Ascending aorta (tissue), 2 donors: Measurements from ENCODE around the gene MTARC2. TPM values are rescaled to one million over a fixed set of nuclear protein-coding genes. Genes with fewer than 3 reads are reported as not detected.
A peak's percentile ranks its signal among the peaks of the same experiment; 100 is the strongest.

Source experiments
- DNase-seq, 2 donors: peaks; one replicate each; pipeline ENCODE4 v3.0.0-alpha.2; 2019; ENCODE audit warnings: low spot score in 2 of 2
- H3K27ac ChIP-seq, 2 donors: fragments of 200-600 bp; sonication (generic); one replicate each; pipeline ENCODE4 v1.5.1; 2016 to 2017; ENCODE audit warnings: mild to moderate bottlenecking in 1 of 2
- H3K27me3 ChIP-seq: fragments of 200-600 bp; sonication (generic); one replicate; pipeline ENCODE4 v1.5.1; 2017
- H3K36me3 ChIP-seq, 2 donors: fragments of 200-600 bp; sonication (generic); one replicate each; pipeline ENCODE4 v1.5.1; 2016
- H3K4me1 ChIP-seq, 2 donors: fragments of 200-600 bp; sonication (generic); one replicate each; pipeline ENCODE4 v1.5.1; 2016 to 2017; ENCODE audit warnings: mild to moderate bottlenecking in 1 of 2
- H3K4me3 ChIP-seq, 2 donors: fragments of 200-600 bp; sonication (generic); one replicate each; pipeline ENCODE4 v1.5.1; 2016 to 2017; ENCODE audit warnings: mild to moderate bottlenecking in 1 of 2
- H3K9me3 ChIP-seq, 2 donors: fragments of 200-600 bp; sonication (generic); one replicate each; pipeline ENCODE4 v1.5.1; 2016
- CTCF ChIP-seq, 3 experiments: fragments of 200-600 bp in 2 of 3; fragments of 450-650 bp in 1 of 3; sonication (generic) in 2 of 3; IDR thresholded peaks; one replicate each; pipeline ENCODE4 v1.5.1; 2016 to 2019; ENCODE audit warnings: antibody characterized with exemption in 3 of 3, mild to moderate bottlenecking in 1 of 3, moderate library complexity in 1 of 3
- intact Hi-C: fragments of 100-400 bp; cut with DNase I; formaldehyde crosslinking; loops from one replicate; pipeline ENCODE4 v1.15.1; 2023
- total RNA-seq: library from RNA; depleted of rRNA; stranded (reverse); fragments of >200 nt; gene quantifications from one replicate; pipeline ENCODE4 v1.1.0, GENCODE V29; 2016

Gene MTARC2
- total RNA-seq, 1 donor from 2014 or later = 23.7 TPM

GRCh38 chr1:220754212-220754917 is 6.2 kb downstream of the MTARC2 start:
- H3K4me3 ChIP-seq = no peak overlapping the region
- H3K27me3 ChIP-seq = no peaks in the 10 kb centered on the region
- intact Hi-C loops = no loop called here
- no peaks in the 10 kb centered on the region for H3K9me3 ChIP-seq
- no peak for TF ChIP-seq CTCF (IDR thresholded peaks at IDR 0.05)
- H3K27ac ChIP-seq = no peak overlapping the region
- peak in 1 of 2 donors; percentile 53 for DNase-seq
- peaks cover 0 to 16% of the 10 kb centered on the region in 2 donors for H3K4me1 ChIP-seq
- peaks cover 30 to 35% of the 10 kb centered on the region in 2 donors for H3K36me3 ChIP-seq

- H3K4me1 ChIP-seq = peaks cover 0 to 13% of the 10 kb centered on the region in 2 donors
- H3K9me3 ChIP-seq = no peaks in the 10 kb centered on the region
- no peak overlapping the region for H3K27ac ChIP-seq
- DNase-seq = no peak
- no peaks in the 10 kb centered on the region for H3K27me3 ChIP-seq
- no peak overlapping the region for H3K4me3 ChIP-seq
- no peak for TF ChIP-seq CTCF (IDR thresholded peaks at IDR 0.05)
- intact Hi-C loops = no loop called here
- peaks cover 30 to 35% of the 10 kb centered on the region in 2 donors for H3K36me3 ChIP-seq
Observed at GRCh38 chr1:220754918-220755295, 6.8 kb downstream of the MTARC2 start.

GRCh38 chr1:220755309-220755708 is 7.2 kb downstream of the MTARC2 start:
- H3K9me3 ChIP-seq = no peaks in the 10 kb centered on the region
- intact Hi-C loops = no loop called here
- peak in 1 of 2 donors; percentile 56 for DNase-seq
- H3K36me3 ChIP-seq = peaks cover 30 to 35% of the 10 kb centered on the region in 2 donors
- H3K4me1 ChIP-seq = peaks cover 0 to 13% of the 10 kb centered on the region in 2 donors
- H3K27me3 ChIP-seq = no peaks in the 10 kb centered on the region
- no peak overlapping the region for H3K27ac ChIP-seq
- TF ChIP-seq CTCF (IDR thresholded peaks at IDR 0.05) = no peak
- no peak overlapping the region for H3K4me3 ChIP-seq

GRCh38 chr1:220757441-220757840 is 9.3 kb downstream of the MTARC2 start:
- Histone ChIP-seq H3K27ac (no peak overlapping the region), H3K27me3 (no peaks in the 10 kb centered on the region), H3K9me3 (no peaks in the 10 kb centered on the region), H3K4me1 (no peaks in the 10 kb centered on the region), H3K36me3 (peaks cover 33 to 43% of the 10 kb centered on the region in 2 donors), H3K4me3 (no peak overlapping the region)
- intact Hi-C loops = no loop called here
- DNase-seq = peak in 1 of 2 donors; percentile 12
- TF ChIP-seq CTCF (IDR thresholded peaks at IDR 0.05) = no peak

GRCh38 chr1:220759147-220759546 is 11.0 kb downstream of the MTARC2 start:
- H3K27ac ChIP-seq = no peak overlapping the region
- no peak for DNase-seq
- no peaks in the 10 kb centered on the region for H3K9me3 ChIP-seq
- no peaks in the 10 kb centered on the region for H3K4me1 ChIP-seq
- peaks cover 40 to 52% of the 10 kb centered on the region in 2 donors for H3K36me3 ChIP-seq
- H3K4me3 ChIP-seq = no peak overlapping the region
- intact Hi-C loops = no loop called here
- H3K27me3 ChIP-seq = no peaks in the 10 kb centered on the region
- TF ChIP-seq CTCF (IDR thresholded peaks at IDR 0.05) = no peak
